Measurements from ENCODE around the gene LPAR2. TPM values are rescaled to one million over a fixed set of nuclear protein-coding genes. Genes with fewer than 3 reads are reported as not detected.

LPAR2 gene
- total and polyA plus RNA-seq, 10 of the 15 experiments (the other 5 are each of a cell fraction or from before 2014, with no cell fraction given): 0.98 to 23.8 (median 10.2) TPM

GRCh38 chr19:19643158-19644053 is 15.4 kb upstream of the LPAR2 start, which contains the start of gene GMIP (continued):
- no peak for TF ChIP-seq ATF3 (IDR thresholded peaks at IDR 0.05; ENCODE audit: borderline replicate concordance, extremely low read depth, low read depth, low read length)
- TF ChIP-seq SIX5 (IDR thresholded peaks at IDR 0.05; ENCODE audit: low read depth, low read length, severe bottlenecking): no peak
- TF ChIP-seq SMAD5 (IDR thresholded peaks at IDR 0.05; ENCODE audit: low read depth): no peak
- no peak for TF ChIP-seq SRF (IDR thresholded peaks at IDR 0.05; ENCODE audit: low read depth in 2 of 2, low read length in 2 of 2)
- TF ChIP-seq POLR2AphosphoS5 (IDR thresholded peaks at IDR 0.05; ENCODE audit: low read length): peak; percentile 73; the same call in 1 of the 2 replicates
- TF ChIP-seq EED (IDR thresholded peaks at IDR 0.05; ENCODE audit: low read depth): no peak; the same call in 1 of the 2 replicates
- 0 out of 2 replicates have a peak, but pooled peaks have one; percentile 38 for TF ChIP-seq ZNF217 (IDR thresholded peaks at IDR 0.05)
- no peak for TF ChIP-seq CBX3 (IDR thresholded peaks at IDR 0.05; ENCODE audit: borderline replicate concordance, low read depth)
- no peak for TF ChIP-seq FOXK2 (IDR thresholded peaks at IDR 0.05)
- TF ChIP-seq ZNF592 (IDR thresholded peaks at IDR 0.05): 0 out of 2 replicates have a peak, but pooled peaks have one; percentile 12
- TF ChIP-seq SKIL (IDR thresholded peaks at IDR 0.05; ENCODE audit: low read depth, poor library complexity, severe bottlenecking): no peak
- no peak for TF ChIP-seq RAD51 (IDR thresholded peaks at IDR 0.05)
- no peak for TF ChIP-seq NFIC (IDR thresholded peaks at IDR 0.05; ENCODE audit: low read depth, low read length)
- no peak for TF ChIP-seq SP1 (IDR thresholded peaks at IDR 0.05; ENCODE audit: low read depth, low read length)
- peak; percentile 56; the same call in 1 of the 2 replicates for TF ChIP-seq NBN (IDR thresholded peaks at IDR 0.05)
- no peak for TF ChIP-seq NFYA (IDR thresholded peaks at IDR 0.05; ENCODE audit: borderline replicate concordance, low read depth, low read length)
- TF ChIP-seq NR2C1 (IDR thresholded peaks at IDR 0.05): 0 out of 2 replicates have a peak, but pooled peaks have one; percentile 11
- TF ChIP-seq YY1 (IDR thresholded peaks at IDR 0.05; ENCODE audit: low read depth, low read length): peak; percentile 42; the same call in 1 of the 2 replicates
- peak; percentile 78 to 90 (median 81) for TF ChIP-seq CTCF (IDR thresholded peaks at IDR 0.05 in 2 of 3, conservative IDR thresholded peaks at IDR 0.05 in 1 of 3; ENCODE audit: control insufficient read depth in 2 of 3, extremely low read depth in 1 of 3, insufficient read depth in 1 of 3, low read depth in 3 of 3, low read length in 3 of 3)
- no peak for TF ChIP-seq HCFC1 (IDR thresholded peaks at IDR 0.05; ENCODE audit: low read length)
- TF ChIP-seq TCF7 (IDR thresholded peaks at IDR 0.05; ENCODE audit: borderline replicate concordance): no peak; the same call in 1 of the 2 replicates
- 0 out of 2 replicates have a peak, but pooled peaks have one; percentile 58 for TF ChIP-seq STAT1 (conservative IDR thresholded peaks at IDR 0.05)

Data from GM12878 (cell line).